AG10803 (cell line): Measurements from ENCODE around the gene TMEM79.

ENCODE experiments used
- DNase-seq: peaks from one replicate; pipeline ENCODE4 v3.0.0; 2010; ENCODE audit warnings: low read depth
- H3K4me3 ChIP-seq: 2 replicates; pipeline ENCODE4 v1.5.1; 2011; ENCODE audit warnings: mild to moderate bottlenecking, low read length, control low read depth
- TF ChIP-seq, protein P1 (sequence below): conservative IDR thresholded peaks from 2 replicates; pipeline ENCODE4 v1.5.1; 2011; ENCODE audit warnings: mild to moderate bottlenecking, low read length, control low read depth, inconsistent platforms

Gene TMEM79, protein sequence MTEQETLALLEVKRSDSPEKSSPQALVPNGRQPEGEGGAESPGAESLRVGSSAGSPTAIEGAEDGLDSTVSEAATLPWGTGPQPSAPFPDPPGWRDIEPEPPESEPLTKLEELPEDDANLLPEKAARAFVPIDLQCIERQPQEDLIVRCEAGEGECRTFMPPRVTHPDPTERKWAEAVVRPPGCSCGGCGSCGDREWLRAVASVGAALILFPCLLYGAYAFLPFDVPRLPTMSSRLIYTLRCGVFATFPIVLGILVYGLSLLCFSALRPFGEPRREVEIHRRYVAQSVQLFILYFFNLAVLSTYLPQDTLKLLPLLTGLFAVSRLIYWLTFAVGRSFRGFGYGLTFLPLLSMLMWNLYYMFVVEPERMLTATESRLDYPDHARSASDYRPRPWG

DNA sequence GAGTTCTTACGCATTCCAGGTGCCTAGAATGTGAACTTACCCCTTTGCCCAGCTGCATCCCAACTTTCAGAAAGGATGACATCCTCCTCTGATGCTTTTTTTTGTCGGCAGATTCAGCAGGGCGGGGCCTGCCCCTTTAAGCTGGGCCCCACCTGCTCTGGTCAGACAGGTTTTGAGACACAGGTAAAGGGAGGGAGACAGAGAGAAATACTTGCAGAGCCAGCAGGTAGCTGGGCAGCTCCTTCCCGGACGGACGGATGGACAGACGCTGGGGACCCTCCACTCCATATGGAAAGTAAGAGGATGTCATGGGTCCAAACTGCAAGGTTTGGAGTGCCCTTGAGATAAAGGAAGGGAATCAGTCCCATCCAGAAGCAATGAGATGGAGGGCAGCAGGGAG lies at the start of gene TMEM79:
TSS of gene TMEM79 (plus strand) at position 214 of the 400 bp plus-strand sequence. CDS start 902 bp downstream, outside the sequence.
- peak within 1 kb of the TSS; percentile 96 for H3K4me3 ChIP-seq
- DNase-seq = no peak
- TF ChIP-seq, protein P1, sequence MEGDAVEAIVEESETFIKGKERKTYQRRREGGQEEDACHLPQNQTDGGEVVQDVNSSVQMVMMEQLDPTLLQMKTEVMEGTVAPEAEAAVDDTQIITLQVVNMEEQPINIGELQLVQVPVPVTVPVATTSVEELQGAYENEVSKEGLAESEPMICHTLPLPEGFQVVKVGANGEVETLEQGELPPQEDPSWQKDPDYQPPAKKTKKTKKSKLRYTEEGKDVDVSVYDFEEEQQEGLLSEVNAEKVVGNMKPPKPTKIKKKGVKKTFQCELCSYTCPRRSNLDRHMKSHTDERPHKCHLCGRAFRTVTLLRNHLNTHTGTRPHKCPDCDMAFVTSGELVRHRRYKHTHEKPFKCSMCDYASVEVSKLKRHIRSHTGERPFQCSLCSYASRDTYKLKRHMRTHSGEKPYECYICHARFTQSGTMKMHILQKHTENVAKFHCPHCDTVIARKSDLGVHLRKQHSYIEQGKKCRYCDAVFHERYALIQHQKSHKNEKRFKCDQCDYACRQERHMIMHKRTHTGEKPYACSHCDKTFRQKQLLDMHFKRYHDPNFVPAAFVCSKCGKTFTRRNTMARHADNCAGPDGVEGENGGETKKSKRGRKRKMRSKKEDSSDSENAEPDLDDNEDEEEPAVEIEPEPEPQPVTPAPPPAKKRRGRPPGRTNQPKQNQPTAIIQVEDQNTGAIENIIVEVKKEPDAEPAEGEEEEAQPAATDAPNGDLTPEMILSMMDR = no peak

DNA sequence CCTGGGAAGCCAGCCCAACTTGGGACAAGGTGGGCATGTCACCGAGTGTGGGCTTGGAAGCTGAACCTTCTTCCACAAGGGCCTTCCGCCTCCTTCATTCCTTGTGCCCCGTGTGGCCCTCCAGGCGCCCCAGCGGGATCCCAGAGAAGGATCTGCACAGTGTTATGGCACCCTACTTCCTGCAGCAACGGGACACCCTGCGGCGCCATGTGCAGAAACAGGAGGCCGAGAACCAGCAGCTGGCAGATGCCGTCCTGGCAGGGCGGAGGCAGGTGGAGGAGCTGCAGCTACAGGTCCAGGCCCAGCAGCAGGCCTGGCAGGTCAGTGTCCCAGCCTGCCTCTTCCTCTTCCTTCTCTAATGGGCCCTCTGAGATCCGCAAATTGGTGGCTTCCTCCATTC lies 48.0 kb upstream of the TMEM79 start:
- no peak for DNase-seq
- TF ChIP-seq, protein P1 = no peak
- no peak overlapping the region for H3K4me3 ChIP-seq

DNA sequence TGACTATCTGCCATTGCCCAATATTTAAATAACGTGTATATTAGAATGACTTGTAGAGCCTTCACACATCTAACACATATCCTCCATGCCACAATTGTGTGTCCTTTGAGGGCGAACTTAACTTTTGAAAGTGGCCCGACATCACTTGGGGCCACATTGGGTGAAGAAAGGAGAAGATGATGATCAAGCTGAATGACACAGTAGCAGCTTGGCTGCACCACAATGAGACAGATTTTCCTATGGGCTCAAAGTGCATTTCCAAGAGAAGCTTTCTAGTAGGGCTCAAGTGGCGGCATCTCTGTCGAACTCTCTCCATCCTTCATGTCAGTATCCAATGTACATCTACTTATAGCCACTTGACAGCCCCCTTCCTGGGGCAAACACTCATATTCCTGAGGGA lies 45.9 kb upstream of the TMEM79 start:
- DNase-seq = no peak
- TF ChIP-seq, protein P1 = no peak
- H3K4me3 ChIP-seq = no peak overlapping the region

DNA sequence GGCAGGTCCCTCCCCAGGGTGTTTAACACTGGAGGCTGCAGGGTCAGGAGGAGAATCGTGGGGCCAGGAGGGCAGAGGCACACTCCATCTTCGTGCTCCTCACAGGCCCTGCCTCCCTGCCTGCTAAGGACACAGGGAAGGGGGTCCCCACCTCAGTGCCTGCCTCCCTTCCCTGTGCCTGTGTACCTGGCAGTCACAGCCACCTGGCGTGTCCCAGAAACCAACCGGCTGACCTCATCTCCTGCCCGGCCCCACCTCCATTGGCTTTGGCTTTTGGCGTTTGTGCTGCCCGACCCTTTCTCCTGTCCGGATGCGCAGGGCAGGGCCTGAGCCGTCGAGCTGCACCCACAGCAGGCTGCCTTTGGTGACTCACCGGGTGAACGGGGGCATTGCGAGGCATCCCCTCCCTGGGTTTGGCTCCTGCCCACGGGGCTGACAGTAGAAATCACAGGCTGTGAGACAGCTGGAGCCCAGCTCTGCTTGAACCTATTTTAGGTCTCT lies 42.8 kb upstream of the TMEM79 start:
- no peak overlapping the region for H3K4me3 ChIP-seq
- peak; percentile 25 for DNase-seq
- TF ChIP-seq, protein P1 = no peak

DNA sequence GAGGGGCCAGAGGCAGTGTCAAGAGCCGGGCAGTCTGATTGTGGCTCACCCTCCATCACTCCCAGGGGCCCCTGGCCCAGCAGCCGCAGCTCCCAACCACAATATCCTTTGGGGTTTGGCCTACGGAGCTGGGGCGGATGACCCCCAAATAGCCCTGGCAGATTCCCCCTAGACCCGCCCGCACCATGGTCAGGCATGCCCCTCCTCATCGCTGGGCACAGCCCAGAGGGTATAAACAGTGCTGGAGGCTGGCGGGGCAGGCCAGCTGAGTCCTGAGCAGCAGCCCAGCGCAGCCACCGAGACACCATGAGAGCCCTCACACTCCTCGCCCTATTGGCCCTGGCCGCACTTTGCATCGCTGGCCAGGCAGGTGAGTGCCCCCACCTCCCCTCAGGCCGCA lies 42.2 kb upstream of the TMEM79 start, which contains the start of gene BGLAP:
TSS of gene BGLAP (plus strand) at position 259 of the 400 bp plus-strand sequence. CDS start at position 307, 48 bp downstream.
- no peak within 1 kb of the TSS for H3K4me3 ChIP-seq
- TF ChIP-seq, protein P1 = no peak
- no peak for DNase-seq

DNA sequence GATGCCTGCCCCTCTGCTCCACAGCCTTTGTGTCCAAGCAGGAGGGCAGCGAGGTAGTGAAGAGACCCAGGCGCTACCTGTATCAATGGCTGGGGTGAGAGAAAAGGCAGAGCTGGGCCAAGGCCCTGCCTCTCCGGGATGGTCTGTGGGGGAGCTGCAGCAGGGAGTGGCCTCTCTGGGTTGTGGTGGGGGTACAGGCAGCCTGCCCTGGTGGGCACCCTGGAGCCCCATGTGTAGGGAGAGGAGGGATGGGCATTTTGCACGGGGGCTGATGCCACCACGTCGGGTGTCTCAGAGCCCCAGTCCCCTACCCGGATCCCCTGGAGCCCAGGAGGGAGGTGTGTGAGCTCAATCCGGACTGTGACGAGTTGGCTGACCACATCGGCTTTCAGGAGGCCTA lies 41.4 kb upstream of the TMEM79 start:
- no peak overlapping the region for H3K4me3 ChIP-seq
- DNase-seq = no peak
- TF ChIP-seq, protein P1 = no peak

DNA sequence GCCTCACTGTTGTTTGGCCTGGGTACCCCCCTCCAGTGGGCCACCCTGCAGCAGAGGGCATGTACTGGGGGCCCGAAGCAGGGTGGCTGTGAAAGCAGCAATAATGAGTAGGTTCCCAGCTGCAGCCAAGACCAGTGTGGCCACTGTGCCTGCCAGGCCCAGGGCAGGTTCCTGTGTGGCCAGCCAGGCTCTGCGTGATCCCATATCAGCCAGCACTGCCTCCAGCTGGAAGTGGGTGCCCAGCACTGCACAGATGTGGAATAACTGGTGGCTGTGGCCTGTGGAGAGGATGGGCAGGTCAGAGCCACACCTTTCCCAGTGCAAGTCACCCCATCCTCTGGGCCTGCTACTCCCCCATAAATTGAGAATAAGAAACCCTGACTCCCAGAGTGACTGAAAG lies 40.0 kb upstream of the TMEM79 start:
- no peak overlapping the region for H3K4me3 ChIP-seq
- DNase-seq = no peak
- TF ChIP-seq, protein P1 = no peak
